DOHH2 (cell line): ENCODE measurements around the gene SULT2A1.

Source experiments
- EZH2phosphoT487 ChIP-seq: fragments of 200-600 bp; sonication (generic); IDR thresholded peaks from 2 replicates; pipeline ENCODE4 v1.6.1; 2017; ENCODE audit warnings: borderline replicate concordance, mild to moderate bottlenecking, antibody characterized with exemption, low read length, moderate library complexity, mixed read lengths
- TF ChIP-seq, protein P1 (sequence below): fragments of 200-600 bp; sonication (generic); IDR thresholded peaks from one replicate; pipeline ENCODE4 v1.5.1; 2014; ENCODE audit warnings: antibody characterized with exemption, mild to moderate bottlenecking, low read depth, low read length; ENCODE audit not compliant: poor library complexity, severe bottlenecking

- TF ChIP-seq, protein P1, sequence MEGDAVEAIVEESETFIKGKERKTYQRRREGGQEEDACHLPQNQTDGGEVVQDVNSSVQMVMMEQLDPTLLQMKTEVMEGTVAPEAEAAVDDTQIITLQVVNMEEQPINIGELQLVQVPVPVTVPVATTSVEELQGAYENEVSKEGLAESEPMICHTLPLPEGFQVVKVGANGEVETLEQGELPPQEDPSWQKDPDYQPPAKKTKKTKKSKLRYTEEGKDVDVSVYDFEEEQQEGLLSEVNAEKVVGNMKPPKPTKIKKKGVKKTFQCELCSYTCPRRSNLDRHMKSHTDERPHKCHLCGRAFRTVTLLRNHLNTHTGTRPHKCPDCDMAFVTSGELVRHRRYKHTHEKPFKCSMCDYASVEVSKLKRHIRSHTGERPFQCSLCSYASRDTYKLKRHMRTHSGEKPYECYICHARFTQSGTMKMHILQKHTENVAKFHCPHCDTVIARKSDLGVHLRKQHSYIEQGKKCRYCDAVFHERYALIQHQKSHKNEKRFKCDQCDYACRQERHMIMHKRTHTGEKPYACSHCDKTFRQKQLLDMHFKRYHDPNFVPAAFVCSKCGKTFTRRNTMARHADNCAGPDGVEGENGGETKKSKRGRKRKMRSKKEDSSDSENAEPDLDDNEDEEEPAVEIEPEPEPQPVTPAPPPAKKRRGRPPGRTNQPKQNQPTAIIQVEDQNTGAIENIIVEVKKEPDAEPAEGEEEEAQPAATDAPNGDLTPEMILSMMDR = no peak
- no peak for TF ChIP-seq EZH2phosphoT487
Observed at GRCh38 chr19:47896019-47896418, 9.9 kb upstream of the SULT2A1 start.
